Melanocyte of skin (primary cell): ENCODE results near the gene MORC1. TPM values are rescaled to one million over a fixed set of nuclear protein-coding genes. Genes with fewer than 3 reads are reported as not detected.

Experiments
- small RNA-seq, 2 donors: library from RNA; depleted of rRNA; stranded (forward); fragments of <200 nt; gene quantifications; one replicate each; pipeline ENCODE3, GENCODE V24; 2012
- total RNA-seq, 2 donors: library from RNA; depleted of rRNA; stranded (reverse); fragments of >200 nt; gene quantifications; 2 replicates each; pipeline ENCODE4 v1.2.3, GENCODE V29; 2012

The MORC1 gene
- total RNA-seq: under 1 TPM; under 0.01 to 0.34 TPM

GRCh38 chr3:109117939-109118338 lies at the start of gene MORC1:
Gene MORC1 (minus strand): TSS chr3:109118134. CDS start chr3:109118059, 75 bp downstream.

GRCh38 chr3:109136523-109136922 lies 18.6 kb upstream of the MORC1 start, which contains the start of gene C3orf85:
Gene C3orf85 (plus strand): TSS chr3:109136719. CDS start chr3:109136848, 129 bp downstream.

GRCh38 chr3:108953700-108954099 lies 164.2 kb downstream of the MORC1 start, which contains the start of gene GUCA1C:
Gene GUCA1C (minus strand): TSS chr3:108953879. CDS start chr3:108953762, 117 bp downstream.

Small RNAs within 50 kb of the gene (small RNA-seq; reads per million reads assigned to genes)
- gene RF00012: 0 to 0.09 reads per million in 2 donors

Other genes starting within 250 kb of the MORC1 start
- gene GUCA1C, start 164.3 kb downstream of the MORC1 start, total RNA-seq: not detected
- gene C3orf85, start 18.6 kb upstream of the MORC1 start, total RNA-seq: not detected
- gene DPPA2, start 198.4 kb upstream of the MORC1 start, total RNA-seq: not detected
- gene DPPA4, start 219.4 kb upstream of the MORC1 start, total RNA-seq: not detected